MG63 (cell line): Measurements from ENCODE around the gene FOXR1. TPM values are rescaled to one million over a fixed set of nuclear protein-coding genes. Genes with fewer than 3 reads are reported as not detected.
"Not testable (repeated sequence)": the region's sequence is repeated elsewhere in the genome, so short reads cannot be mapped to it uniquely, and the experiment has no call there.

Experiments used
- DNase-seq: peaks from one replicate; pipeline ENCODE4 v3.0.0-alpha.2; 2020
- H3K27me3 ChIP-seq: fragments of 250-450 bp; sonication (Bioruptor Pico); 2 replicates; pipeline ENCODE4 v1.5.1; 2020; ENCODE audit warnings: mild to moderate bottlenecking, moderate library complexity
- H3K36me3 ChIP-seq: fragments of 250-450 bp; sonication (Bioruptor Pico); 2 replicates; pipeline ENCODE4 v1.5.1; 2020; ENCODE audit warnings: mild to moderate bottlenecking, moderate library complexity
- H3K4me3 ChIP-seq: fragments of 250-450 bp; sonication (Bioruptor Pico); 2 replicates; pipeline ENCODE4 v1.5.1; 2020; ENCODE audit warnings: mild to moderate bottlenecking, moderate library complexity
- H3K9me3 ChIP-seq: fragments of 250-450 bp; sonication (Bioruptor Pico); 2 replicates; pipeline ENCODE4 v1.5.1; 2020; ENCODE audit warnings: mild to moderate bottlenecking, moderate library complexity
- total RNA-seq: library from RNA; depleted of rRNA; stranded (reverse); fragments of >200 nt; shearing (Covaris generic); gene quantifications from 2 replicates; pipeline ENCODE4 v1.2.3, GENCODE V29; 2014; ENCODE audit warnings: low replicate concordance

Gene FOXR1
- total RNA-seq, 1 experiment from 2014 or later = not detected

- no peak overlapping the region for H3K4me3 ChIP-seq
- no peaks in the 10 kb centered on the region; the same call in 1 of the 2 replicates for H3K9me3 ChIP-seq
- H3K36me3 ChIP-seq = peaks cover 52% of the 10 kb centered on the region
- DNase-seq = no peak
- H3K27me3 ChIP-seq = no peaks in the 10 kb centered on the region
Measured at GRCh38 chr11:119014209-119014924, 42.8 kb downstream of the FOXR1 start.

- Histone ChIP-seq H3K27me3 (no peaks in the 10 kb centered on the region), H3K36me3 (peaks cover 56% of the 10 kb centered on the region), H3K4me3 (no peak overlapping the region), H3K9me3 (no peaks in the 10 kb centered on the region; the same call in 1 of the 2 replicates)
- DNase-seq = no peak
Measured at GRCh38 chr11:119015054-119015611, 43.6 kb downstream of the FOXR1 start.

- DNase-seq = no peak
- Histone ChIP-seq H3K27me3 (no peaks in the 10 kb centered on the region), H3K4me3 (peak overlapping the region; percentile 97), H3K9me3 (no peaks in the 10 kb centered on the region; the same call in 1 of the 2 replicates), H3K36me3 (peaks cover 62% of the 10 kb centered on the region)
Measured at GRCh38 chr11:119016216-119017009, 44.9 kb downstream of the FOXR1 start.

GRCh38 chr11:119017377-119017776 lies 45.8 kb downstream of the FOXR1 start:
- not testable (repeated sequence) for H3K27me3 ChIP-seq, DNase-seq, H3K9me3 ChIP-seq
- Histone ChIP-seq H3K4me3 (peak overlapping the region; percentile 97), H3K36me3 (peaks cover 71% of the 10 kb centered on the region)

- DNase-seq = peak; percentile 96
- Histone ChIP-seq H3K9me3 (no peaks in the 10 kb centered on the region; the same call in 1 of the 2 replicates), H3K27me3 (no peaks in the 10 kb centered on the region), H3K36me3 (peaks cover 75% of the 10 kb centered on the region), H3K4me3 (peak within 1 kb of the TSS; percentile 97)
Measured at GRCh38 chr11:119018074-119018938, 46.7 kb downstream of the FOXR1 start, which contains the start of the genes RPS25 and TRAPPC4. TSS of gene RPS25 (minus strand) at chr11:119018343. CDS start at chr11:119018284, 59 bp downstream. TSS of gene TRAPPC4 (plus strand) at chr11:119018766. CDS start at chr11:119018796, 30 bp downstream.

DNA sequence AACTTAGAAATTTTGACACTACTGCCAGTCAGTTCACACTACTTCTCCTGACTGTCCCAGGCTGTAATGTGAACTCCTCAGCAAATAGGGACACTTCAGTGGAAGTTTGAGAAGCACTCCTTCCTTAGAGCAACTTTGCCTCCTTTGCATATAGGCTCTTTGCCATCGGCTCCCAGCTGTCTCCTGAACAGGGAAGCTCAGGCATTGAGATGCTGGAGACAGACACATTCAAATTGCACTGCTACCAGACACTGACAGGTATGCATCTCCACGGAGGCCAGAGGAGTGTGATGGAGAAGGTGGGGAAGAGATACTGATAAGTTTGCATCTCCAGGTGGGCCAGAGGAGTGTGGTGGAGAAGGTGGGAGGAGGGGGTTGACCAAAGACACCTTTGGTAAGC lies 48.4 kb downstream of the FOXR1 start:
- Histone ChIP-seq H3K9me3 (no peaks in the 10 kb centered on the region; the same call in 1 of the 2 replicates), H3K27me3 (no peaks in the 10 kb centered on the region), H3K4me3 (peak overlapping the region; percentile 97), H3K36me3 (peaks cover 70% of the 10 kb centered on the region)
- no peak for DNase-seq

DNA sequence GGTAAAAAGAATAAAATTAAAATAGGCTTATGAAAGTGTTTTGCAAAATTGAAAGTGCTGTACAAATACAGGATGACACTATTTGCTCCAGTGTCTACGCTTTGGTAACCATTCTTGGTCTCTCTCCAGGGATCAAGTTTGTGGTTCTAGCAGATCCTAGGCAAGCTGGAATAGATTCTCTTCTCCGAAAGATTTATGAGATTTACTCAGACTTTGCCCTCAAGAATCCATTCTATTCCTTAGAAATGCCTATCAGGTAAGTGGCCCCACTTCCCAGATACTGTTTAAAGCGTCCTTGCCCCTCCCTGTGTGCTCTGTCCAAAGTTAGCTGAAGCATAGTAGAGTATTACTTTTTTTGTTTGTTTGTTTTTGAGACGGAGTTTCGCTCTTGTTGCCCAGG lies 50.1 kb downstream of the FOXR1 start:
- DNase-seq = no peak
- Histone ChIP-seq H3K27me3 (no peaks in the 10 kb centered on the region), H3K9me3 (no peaks in the 10 kb centered on the region; the same call in 1 of the 2 replicates), H3K4me3 (no peak overlapping the region), H3K36me3 (peaks cover 56% of the 10 kb centered on the region)

DNA sequence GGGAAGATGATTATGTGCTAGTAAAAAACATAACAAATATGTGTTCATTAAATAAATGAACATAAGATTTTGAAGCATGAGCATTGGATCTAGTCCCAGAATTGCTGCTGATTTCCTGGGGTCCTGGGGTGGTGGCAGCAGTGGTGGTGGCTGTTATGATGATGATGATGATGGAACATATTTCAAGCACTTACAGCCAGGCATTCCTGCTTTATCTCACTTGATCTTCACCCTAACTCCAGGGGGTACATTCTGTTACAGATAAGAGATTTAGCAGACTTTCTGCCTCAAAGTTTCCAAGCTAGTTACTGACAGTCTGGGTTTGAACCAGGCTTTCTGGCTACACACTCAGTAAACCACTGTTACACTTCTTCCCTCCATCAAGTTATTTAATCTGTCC lies 52.2 kb downstream of the FOXR1 start:
- Histone ChIP-seq H3K4me3 (no peak overlapping the region), H3K27me3 (no peaks in the 10 kb centered on the region), H3K36me3 (peaks cover 41% of the 10 kb centered on the region), H3K9me3 (no peaks in the 10 kb centered on the region)
- no peak for DNase-seq

DNA sequence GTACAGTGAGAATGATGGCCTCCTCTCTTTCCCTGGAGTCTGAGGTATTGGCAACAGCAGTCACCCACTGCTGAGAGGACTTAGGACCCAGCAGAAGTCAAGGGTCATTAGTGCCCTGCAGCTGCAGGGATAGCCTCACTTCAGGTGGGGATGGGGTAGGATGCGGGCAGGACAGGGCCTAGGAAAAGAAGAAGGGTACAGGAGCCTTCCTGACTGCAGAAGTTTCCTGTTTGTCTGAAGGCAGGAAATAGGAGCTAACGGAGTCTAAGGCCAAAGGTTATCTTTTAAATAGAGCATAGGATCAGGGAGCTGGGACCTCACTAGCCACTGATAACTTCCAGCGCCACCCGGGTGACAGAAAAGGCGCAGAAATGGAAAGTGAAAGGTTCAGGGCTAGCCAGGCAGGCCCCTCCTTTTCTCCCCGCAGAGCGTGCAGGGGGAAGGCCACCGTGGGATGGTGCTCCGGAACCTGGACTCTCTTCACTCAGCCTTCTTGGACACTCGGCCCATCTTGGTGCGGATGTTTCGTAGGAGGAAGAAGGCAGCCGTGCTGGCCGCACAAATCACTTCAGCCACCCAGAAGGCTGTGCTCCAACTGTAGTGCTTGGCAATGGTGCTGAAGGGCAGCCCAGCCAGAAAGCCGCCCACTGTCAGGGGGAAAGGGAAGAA lies 53.0 kb downstream of the FOXR1 start:
- H3K9me3 ChIP-seq = no peaks in the 10 kb centered on the region
- no peaks in the 10 kb centered on the region for H3K27me3 ChIP-seq
- H3K4me3 ChIP-seq = no peak overlapping the region
- no peak for DNase-seq
- peaks cover 41% of the 10 kb centered on the region for H3K36me3 ChIP-seq

DNA sequence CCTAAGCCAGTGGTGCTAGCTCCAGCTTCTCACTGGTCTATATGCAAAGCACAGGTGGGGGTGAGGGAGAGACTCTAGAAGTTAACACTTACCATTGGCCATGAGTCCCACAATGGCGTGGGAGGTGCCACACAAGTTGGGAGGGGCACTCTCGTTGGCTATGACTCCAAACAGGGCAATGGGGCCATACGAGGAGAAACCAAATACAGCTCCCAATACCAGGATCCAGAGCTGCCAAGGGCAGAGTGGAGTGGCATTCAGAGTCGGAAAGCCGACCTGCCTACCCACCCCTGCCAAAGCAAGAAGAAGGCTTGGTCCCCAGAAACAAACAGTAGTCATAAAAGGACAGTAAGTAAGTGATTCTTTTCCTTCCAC lies 53.5 kb downstream of the FOXR1 start:
- Histone ChIP-seq H3K27me3 (no peaks in the 10 kb centered on the region), H3K36me3 (peaks cover 37% of the 10 kb centered on the region), H3K9me3 (no peaks in the 10 kb centered on the region), H3K4me3 (no peak overlapping the region)
- DNase-seq = no peak

GRCh38 chr11:119025541-119025940 lies 54.0 kb downstream of the FOXR1 start:
- no peak overlapping the region for H3K4me3 ChIP-seq
- no peak for DNase-seq
- peaks cover 36% of the 10 kb centered on the region for H3K36me3 ChIP-seq
- H3K9me3 ChIP-seq = no peaks in the 10 kb centered on the region
- no peaks in the 10 kb centered on the region for H3K27me3 ChIP-seq

DNA sequence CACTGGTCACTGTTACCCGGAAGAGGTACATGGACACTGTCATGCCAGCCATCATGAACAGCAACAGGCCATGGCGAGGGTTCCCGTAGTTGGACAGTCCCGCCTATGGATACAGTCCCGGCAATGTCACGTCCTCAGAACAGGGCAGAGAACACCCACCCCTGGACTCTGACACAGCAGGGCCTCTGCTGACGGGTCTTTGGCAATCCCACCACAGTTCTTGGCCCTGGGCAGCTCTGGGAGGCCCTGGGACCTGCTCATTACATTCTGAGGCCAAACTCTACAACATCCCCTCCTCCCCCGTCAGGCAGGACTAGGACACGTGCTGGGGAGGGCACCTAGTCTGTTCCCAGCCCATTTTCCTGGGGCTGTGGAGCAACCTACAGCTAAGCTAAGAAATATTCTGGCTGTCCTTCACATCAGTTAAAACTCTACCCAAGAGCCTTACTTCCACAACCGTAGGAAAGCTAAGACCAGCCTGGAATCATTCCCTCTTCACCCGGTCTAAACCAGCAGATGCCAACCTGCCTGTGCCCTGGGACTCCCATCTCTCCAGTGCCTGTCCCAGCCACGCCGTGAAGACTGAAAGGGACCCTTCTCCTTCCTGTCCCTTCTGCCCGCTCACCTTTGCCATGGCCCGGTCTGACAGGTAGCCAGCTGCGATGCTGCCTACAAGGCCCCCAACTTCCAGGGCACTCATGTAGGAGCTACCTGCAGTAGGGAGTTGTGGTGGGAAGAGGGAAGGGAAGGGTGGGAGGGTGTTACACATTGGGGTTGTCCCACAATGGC lies 54.6 kb downstream of the FOXR1 start:
- Histone ChIP-seq H3K27me3 (no peaks in the 10 kb centered on the region), H3K36me3 (peaks cover 31% of the 10 kb centered on the region), H3K9me3 (no peaks in the 10 kb centered on the region), H3K4me3 (no peak overlapping the region)
- DNase-seq = no peak

DNA sequence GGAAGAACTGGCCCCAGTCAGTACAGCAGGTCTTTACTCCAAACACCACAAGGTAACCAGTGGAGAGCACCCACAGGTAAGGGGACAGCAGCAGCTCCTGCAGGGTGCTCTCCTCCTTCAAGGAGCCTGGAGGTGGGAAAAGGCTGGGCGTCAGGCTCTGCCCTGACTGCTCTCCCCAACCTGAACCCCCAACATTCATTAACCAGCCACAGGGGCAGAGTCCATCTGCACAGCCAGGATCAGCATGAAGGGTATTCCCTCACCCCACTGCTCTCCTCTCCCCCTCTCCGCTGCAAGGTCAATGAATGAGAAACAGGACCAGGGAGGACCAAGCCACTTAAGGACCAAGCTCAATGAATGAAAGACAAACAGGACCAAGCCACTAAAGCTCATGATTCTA lies 55.4 kb downstream of the FOXR1 start:
- Histone ChIP-seq H3K9me3 (no peaks in the 10 kb centered on the region), H3K4me3 (no peak overlapping the region), H3K36me3 (peaks cover 23% of the 10 kb centered on the region), H3K27me3 (no peaks in the 10 kb centered on the region)
- no peak for DNase-seq

GRCh38 chr11:119027561-119028345 lies 56.2 kb downstream of the FOXR1 start:
- Histone ChIP-seq H3K9me3 (no peaks in the 10 kb centered on the region), H3K4me3 (no peak overlapping the region), H3K36me3 (peaks cover 16% of the 10 kb centered on the region), H3K27me3 (no peaks in the 10 kb centered on the region)
- DNase-seq = no peak
